Left lung (tissue), 10 donors: ENCODE results near the gene RNH1. TPM values are rescaled to one million over a fixed set of nuclear protein-coding genes. Genes with fewer than 3 reads are reported as not detected.

ENCODE experiments used
- ATAC-seq: fragments of 200-7000 bp; cut with Tn5 transposase; one replicate; pipeline ENCODE4 v1.9.1; 2020; ENCODE audit warnings: moderate library complexity
- DNase-seq, 4 donors: peaks; one replicate each; pipeline ENCODE4 v3.0.0-alpha.2; 2013 to 2020
- H3K27ac ChIP-seq, 2 donors: fragments of 200-600 bp; sonication (generic) in 1 of 2; one replicate each; pipeline versions ENCODE4 v1.5.0 to v1.8.0; 2020 to 2021
- H3K27me3 ChIP-seq, 2 donors: fragments of 200-600 bp; sonication (generic) in 1 of 2; one replicate each; pipeline versions ENCODE4 v1.5.0 to v1.8.0; 2020 to 2021
- H3K36me3 ChIP-seq, 2 donors: fragments of 200-600 bp; sonication (generic) in 1 of 2; one replicate each; pipeline versions ENCODE4 v1.5.0 to v1.8.0; 2020 to 2021
- H3K4me1 ChIP-seq, 2 donors: fragments of 200-600 bp; one replicate each; pipeline ENCODE4 v1.8.0; 2021
- H3K4me3 ChIP-seq, 2 donors: fragments of 200-600 bp; sonication (generic) in 1 of 2; one replicate each; pipeline versions ENCODE4 v1.5.0 to v1.8.0; 2020 to 2021; ENCODE audit warnings: mild to moderate bottlenecking in 1 of 2
- H3K9me3 ChIP-seq, 2 donors: fragments of 200-600 bp; sonication (generic) in 1 of 2; one replicate each; pipeline versions ENCODE4 v1.5.0 to v1.8.0; 2020 to 2021
- intact Hi-C, 2 donors: fragments of 100-400 bp; cut with DNase I; formaldehyde crosslinking; loops; one replicate each; pipeline versions ENCODE4 v1.11.2 to v1.14.2; 2022
- polyA plus RNA-seq, 6 donors: library from polyadenylated mRNA; unstranded; fragments of 120-200 nt; gene quantifications; one replicate each; pipeline ENCODE4 v1.2.1, GENCODE V29; 2013; ENCODE audit not compliant: insufficient read length in 6 of 6
- total RNA-seq, 2 donors: library from RNA; stranded (reverse); fragmentation: NEBNext Ultra II Directional; extraction: Animal tissue kit (Norgen Biotek cat#: 25700); gene quantifications; one replicate each; pipeline ENCODE4 v1.2.1, GENCODE V29; 2021
- TF ChIP-seq, protein P1 (sequence below), 2 donors: fragments of 200-600 bp; sonication (generic) in 1 of 2; IDR thresholded peaks; one replicate each; pipeline versions ENCODE4 v1.5.0 to v1.8.0; 2021; ENCODE audit warnings: antibody characterized with exemption in 2 of 2
- donor health status: DM: no; HTN: yes; CAD: no.
- donor health status: DM: no; HTN: no; CAD: no.

The RNH1 gene
- total and polyA plus RNA-seq, 8 donors = 69.3 to 243 (median 91.2) TPM

GRCh38 chr11:531919-532526 lies 25.0 kb upstream of the RNH1 start:
- H3K27me3 ChIP-seq = peaks cover 0 to 13% of the 10 kb centered on the region in 2 donors
- TF ChIP-seq, protein P1, sequence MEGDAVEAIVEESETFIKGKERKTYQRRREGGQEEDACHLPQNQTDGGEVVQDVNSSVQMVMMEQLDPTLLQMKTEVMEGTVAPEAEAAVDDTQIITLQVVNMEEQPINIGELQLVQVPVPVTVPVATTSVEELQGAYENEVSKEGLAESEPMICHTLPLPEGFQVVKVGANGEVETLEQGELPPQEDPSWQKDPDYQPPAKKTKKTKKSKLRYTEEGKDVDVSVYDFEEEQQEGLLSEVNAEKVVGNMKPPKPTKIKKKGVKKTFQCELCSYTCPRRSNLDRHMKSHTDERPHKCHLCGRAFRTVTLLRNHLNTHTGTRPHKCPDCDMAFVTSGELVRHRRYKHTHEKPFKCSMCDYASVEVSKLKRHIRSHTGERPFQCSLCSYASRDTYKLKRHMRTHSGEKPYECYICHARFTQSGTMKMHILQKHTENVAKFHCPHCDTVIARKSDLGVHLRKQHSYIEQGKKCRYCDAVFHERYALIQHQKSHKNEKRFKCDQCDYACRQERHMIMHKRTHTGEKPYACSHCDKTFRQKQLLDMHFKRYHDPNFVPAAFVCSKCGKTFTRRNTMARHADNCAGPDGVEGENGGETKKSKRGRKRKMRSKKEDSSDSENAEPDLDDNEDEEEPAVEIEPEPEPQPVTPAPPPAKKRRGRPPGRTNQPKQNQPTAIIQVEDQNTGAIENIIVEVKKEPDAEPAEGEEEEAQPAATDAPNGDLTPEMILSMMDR (IDR thresholded peaks at IDR 0.05) = no peak
- DNase-seq (no peak), ATAC-seq (no peak)
- H3K27ac ChIP-seq = no peak overlapping the region
- H3K4me3 ChIP-seq = no peak overlapping the region
- H3K9me3 ChIP-seq = no peaks in the 10 kb centered on the region
- intact Hi-C loops = no loop called here
- H3K36me3 ChIP-seq = peaks cover 0 to 32% of the 10 kb centered on the region in 2 donors
- H3K4me1 ChIP-seq = peaks cover 6 to 32% of the 10 kb centered on the region in 2 donors

DNA sequence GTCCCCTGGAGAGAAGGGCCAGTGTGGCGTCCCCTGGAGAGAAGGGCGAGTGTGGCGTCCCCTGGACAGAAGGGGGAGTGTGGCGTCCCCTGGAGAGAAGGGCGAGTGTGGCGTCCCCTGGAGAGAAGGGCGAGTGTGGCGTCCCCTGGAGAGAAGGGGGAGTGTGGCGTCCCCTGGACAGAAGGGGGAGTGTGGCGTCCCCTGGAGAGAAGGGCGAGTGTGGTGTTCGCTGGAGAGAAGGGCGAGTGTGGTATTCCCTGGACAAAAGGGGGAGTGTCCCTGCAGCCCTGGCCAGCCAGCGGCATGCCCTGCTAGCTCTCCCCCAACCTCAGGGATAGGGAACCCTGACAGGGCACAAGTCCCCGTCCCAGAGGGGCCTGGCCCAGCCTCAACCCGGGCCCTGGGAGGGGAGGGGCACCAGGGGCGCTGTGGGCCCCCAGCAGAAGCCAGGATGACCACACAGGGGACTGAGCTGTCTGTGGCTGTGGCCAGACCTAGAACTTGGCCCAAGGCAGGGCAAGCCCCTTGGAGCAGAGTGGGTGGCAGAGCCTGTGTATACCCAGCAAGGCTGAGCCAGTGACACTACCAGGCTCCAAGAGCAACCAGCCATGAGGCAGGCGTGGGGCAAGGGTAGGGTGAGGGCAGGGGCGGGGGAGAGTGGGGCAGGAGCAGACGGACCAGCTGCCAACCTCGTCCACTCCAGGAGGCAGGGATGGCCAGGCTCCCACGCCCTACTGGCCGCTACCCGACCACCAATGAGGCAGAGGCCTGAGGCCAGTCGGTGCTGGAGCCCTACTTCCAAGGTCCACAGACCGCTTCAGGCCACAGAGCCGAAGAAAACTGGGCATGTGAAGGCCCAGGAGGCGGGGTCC lies 24.2 kb upstream of the RNH1 start:
- H3K4me1 ChIP-seq = peaks cover 0 to 24% of the 10 kb centered on the region in 2 donors
- intact Hi-C loops = no loop called here

GRCh38 chr11:529728-530411 lies 22.8 kb upstream of the RNH1 start:
- no peak overlapping the region for H3K27ac ChIP-seq
- H3K36me3 ChIP-seq = peaks cover 0 to 32% of the 10 kb centered on the region in 2 donors
- peaks cover 0 to 18% of the 10 kb centered on the region in 2 donors for H3K4me1 ChIP-seq
- TF ChIP-seq, protein P1 (IDR thresholded peaks at IDR 0.05) = no peak
- intact Hi-C loops = no loop called here
- DNase-seq (no peak), ATAC-seq (no peak)
- H3K9me3 ChIP-seq = no peaks in the 10 kb centered on the region
- no peak overlapping the region for H3K4me3 ChIP-seq
- H3K27me3 ChIP-seq = no peaks in the 10 kb centered on the region

More for the DNA sequence above, 24.2 kb upstream of the RNH1 start:
- H3K36me3 ChIP-seq = peaks cover 0 to 32% of the 10 kb centered on the region in 2 donors
- ATAC-seq = no peak
- TF ChIP-seq, protein P1 (IDR thresholded peaks at IDR 0.05) = no peak
- H3K9me3 ChIP-seq = no peaks in the 10 kb centered on the region
- H3K27ac ChIP-seq = no peak overlapping the region
- DNase-seq = peak in 1 of 4 donors; percentile 30
- H3K27me3 ChIP-seq = peaks cover 0 to 4% of the 10 kb centered on the region in 2 donors
- H3K4me3 ChIP-seq = no peak overlapping the region

DNA sequence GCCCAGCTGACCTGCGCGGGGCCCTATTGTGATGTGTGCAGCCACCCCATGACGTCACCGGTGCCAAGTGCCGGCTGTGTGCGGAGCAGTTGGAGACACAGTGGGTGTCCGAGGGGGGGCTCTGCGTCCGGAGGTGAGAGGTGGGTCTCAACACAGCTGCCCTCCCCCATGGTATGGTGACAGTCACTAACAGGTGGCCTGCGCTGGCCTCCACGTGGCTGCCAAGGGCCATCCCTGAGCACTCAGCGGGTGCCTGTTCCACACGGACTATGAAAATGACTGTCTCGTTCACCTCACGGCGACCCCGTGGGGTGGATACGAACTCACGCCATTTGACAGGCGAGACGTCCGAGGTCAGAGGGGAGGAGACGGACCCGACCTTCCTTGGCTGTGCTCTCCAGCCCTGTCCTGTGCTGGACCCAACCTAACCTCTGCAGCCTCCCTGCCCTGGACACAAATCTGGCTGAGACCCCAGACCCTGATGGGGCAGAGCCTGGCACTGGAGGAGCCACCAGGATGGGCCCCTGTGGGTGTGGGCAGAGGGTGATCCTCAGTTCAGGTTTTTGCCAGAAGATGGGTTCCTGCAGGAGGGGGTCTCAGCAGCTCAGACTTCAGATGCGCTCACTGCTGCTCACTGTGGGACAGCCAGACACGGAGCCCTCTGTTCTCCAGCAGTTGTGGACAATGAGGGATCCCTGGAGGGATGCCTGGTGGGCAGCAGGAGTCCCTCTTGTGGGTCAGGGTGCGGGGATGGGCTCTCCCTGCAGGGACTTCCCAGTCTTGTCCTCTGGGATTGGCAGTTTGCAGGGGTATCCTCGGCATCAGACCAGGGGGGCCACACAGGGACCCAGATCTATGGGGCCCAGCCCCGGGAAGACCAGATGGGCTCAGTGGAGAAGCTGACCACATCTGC lies 22.0 kb upstream of the RNH1 start:
- ATAC-seq = no peak
- H3K27ac ChIP-seq = no peak overlapping the region
- TF ChIP-seq, protein P1 (IDR thresholded peaks at IDR 0.05) = no peak

More for the DNA sequence above, 22.0 kb upstream of the RNH1 start:
- intact Hi-C loops = no loop called here
- Histone ChIP-seq H3K36me3 (peaks cover 0 to 32% of the 10 kb centered on the region in 2 donors), H3K4me3 (no peak overlapping the region), H3K27me3 (no peaks in the 10 kb centered on the region), H3K4me1 (peaks cover 0 to 10% of the 10 kb centered on the region in 2 donors), H3K9me3 (no peaks in the 10 kb centered on the region)
- no peak for DNase-seq
